ENCODE results near the gene AKAIN1.

AKAIN1 gene

DNA sequence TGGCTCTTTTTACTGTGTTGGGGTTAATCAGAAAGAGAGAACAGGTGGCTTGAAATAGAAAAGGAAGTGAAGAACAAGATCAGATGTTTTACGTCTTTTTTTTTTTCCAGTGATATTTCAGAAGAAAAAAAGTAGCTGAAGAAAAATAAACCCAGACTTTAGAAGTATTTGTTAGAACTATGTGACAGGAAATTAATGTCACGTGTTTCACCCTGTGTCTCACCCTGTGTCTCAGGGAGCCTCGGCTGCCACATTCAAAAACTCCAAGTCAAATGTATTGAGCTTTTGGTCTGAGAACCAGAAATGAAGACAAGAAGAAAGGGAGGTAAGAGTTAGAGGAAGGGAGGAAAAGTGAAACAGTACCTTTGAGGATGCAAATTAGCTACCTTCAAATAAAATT, 38.0 kb downstream of the AKAIN1 start:
- no peak for DNase-seq (ENCODE audit: low spot score)

DNA sequence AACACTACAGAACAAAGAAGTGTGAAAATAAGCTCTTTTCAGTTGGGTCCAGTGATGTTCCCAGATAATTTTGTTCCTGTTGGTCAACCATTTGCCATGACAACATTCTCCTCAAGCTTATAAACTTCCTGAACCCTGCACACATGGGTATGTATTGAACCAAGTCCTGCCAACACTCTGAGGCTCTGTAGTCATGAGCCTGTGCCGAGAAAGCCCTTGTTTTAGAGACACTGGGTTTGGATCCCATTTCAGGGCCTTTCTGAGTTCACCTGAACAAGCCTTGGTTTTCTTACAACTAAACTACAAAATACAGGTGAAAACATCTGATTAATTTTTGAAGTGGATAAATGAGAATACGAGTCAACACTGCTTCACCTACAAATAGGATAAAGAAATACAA, 38.5 kb downstream of the AKAIN1 start:
- DNase-seq (ENCODE audit: low spot score): no peak

DNA sequence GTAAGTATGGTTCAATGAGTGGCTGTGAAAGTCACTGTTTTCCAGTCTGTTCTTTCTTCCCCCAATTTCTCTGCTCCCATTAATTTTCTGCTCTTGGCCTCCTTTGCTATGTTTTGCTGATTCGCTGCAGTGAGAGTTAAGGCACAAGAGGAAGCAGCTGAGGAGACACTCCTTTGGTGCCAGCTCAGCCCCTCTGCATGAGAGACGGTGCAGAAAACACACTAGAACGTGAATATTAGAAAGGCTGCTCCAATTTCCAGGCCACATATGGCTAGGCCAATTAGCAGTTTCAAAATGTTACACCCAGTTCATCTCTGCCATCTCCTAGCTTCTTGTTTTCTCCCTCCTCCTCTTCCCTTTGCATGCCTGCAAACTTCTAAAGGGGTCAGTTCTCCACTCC, 38.9 kb downstream of the AKAIN1 start:
- DNase-seq (ENCODE audit: low spot score): no peak

DNA sequence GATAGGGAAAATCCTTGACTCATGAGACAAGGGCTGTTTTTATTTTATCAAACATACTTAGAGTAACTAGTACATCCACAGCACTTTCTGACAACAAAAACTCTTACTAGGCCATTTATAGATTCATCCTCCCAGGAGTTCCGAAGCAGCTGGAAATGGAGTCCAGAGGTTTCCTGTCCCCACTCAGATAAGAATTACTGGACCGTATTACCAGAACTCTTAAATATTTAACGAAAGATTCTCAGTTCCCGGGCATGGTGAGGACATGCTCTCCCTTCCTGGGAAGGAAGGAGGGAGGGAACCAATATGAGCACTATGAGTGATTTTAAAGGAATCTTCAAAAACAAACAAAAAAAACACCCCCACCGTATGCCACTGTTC, 41.2 kb downstream of the AKAIN1 start:
- DNase-seq (ENCODE audit: low spot score): no peak

DNA sequence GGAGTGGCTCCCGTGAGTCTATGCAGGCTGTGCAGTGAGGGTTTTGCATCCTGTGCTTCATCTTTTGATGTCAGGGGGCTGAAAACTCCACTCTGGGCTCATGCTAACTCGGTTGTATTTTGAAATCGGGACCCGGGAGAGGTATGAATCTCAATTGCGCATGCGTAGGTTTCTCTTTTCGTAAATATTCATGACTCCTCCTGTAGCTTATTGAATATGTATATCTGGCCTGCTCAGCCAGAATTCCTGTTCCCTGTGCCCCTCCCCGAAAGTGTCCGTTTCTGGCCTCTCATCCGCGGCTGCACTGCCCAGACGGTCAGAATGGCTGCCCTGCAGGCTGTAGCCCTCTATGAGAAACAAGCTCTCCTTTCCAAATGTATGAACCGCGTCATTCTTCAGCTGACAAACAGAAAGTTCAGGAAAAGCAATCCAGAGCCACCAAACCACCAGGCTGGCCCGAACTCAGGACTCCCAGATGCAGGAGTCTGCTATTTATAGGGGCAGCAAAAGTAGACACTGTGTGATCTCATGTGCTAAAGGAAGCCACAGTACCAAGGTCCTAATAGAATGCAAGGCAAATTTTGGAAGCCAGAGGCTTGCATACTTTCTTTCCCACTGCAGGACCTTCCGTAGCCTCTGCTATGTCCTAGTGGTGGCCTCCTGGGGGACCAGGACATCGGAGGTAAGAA, 41.7 kb downstream of the AKAIN1 start:
- DNase-seq (ENCODE audit: low spot score): no peak

DNA sequence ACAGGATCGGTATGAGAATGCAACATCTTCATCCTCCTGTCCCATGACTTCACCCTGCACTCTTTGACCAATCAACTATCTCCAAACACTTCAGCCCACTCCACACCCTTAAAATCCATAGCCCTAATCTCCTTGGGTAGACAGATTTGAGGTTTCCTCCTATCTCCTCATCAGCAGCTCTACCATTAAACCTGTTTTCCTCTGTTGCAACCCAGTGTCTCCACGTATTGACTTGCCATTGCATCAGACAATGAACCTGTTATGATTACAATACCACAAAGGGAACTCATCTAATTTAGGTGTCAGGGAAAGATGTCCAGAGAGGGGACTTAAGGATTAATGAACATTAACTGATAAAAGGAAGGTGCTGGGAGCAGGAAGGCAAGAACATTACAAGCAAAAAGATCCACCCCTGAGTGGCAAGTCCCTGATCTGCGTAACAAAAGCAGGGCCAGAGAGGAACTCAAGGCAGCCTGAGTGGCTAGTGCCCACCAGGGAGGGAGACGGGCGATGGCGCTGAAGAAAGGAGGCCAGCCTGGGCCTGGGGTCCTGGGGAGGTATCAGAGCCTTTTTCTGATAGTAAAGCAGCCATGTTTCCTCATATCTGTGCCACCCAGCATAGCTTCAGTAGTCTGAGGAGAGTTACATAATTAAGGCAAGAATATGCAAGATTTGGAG, 44.6 kb downstream of the AKAIN1 start:
- no peak for DNase-seq (ENCODE audit: low spot score)

DNA sequence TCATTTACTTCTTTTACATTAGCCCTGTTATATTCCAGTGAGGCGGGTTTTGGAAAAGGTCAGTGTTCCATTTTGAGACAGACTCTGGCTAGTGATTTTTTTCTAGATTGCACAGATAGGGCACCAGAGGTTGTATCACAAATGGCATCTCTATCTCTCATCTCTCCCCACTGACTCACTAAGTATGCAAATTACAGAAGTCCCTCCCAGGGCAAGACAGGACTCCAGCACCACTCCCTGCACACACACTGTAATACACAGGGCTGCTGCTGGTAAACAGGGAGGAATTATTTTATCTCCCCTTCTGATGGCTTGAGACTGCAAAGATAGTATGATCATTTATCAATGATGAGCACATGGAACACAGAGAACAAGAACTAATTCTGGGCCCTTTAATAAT, 46.2 kb downstream of the AKAIN1 start:
- no peak for DNase-seq (ENCODE audit: low spot score)

DNA sequence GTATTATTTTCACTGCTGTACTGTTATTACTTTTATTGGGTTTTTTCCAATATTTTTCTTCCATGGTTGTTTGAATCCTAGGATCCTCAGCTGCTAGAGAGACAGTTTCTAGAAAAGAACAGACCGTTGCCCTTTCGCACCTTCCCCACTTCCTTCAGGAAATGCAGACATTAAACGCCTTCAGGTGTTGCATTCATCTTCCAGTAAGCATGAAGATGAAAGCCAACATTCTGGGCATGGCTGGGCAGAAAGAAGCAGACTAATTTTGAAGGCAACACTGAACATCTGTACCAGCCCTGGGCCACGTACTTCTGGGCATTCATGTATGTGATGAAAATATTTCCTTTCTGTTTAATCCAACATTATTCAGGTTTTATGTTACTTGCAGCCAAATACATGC, 51.0 kb downstream of the AKAIN1 start:
- no peak for DNase-seq (ENCODE audit: low spot score)

DNA sequence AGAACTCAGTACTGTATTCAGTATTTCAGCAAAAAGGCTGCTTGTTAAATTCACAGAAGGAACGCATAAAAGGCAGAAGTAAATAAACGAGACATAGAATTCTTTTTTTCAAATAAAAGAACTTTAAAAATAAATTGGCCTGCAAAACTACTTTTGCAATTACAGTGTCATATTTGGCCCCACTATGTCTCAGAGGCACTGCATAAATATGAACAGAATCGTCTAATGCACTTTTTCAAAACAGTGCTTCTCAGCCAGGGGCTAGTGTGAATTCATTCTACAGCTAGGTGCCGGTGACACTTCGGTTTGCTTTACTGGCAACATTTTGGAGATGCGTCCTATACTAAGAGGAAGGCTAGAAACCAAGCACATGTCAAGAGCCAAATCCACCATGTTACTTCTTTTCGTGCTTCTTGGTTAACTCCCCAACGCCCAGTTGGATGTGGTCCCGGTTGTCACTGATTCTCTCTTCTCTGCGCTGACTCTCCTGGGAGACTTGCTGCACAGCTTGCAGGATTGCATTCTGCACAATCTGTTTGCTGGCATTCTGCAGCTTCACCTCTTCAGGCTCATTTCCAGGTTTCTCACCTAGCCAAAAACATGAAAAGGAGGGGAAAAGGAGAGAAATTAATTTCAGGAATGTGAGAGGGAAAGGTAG, 51.8 kb downstream of the AKAIN1 start:
- no peak for DNase-seq (ENCODE audit: low spot score)

DNA sequence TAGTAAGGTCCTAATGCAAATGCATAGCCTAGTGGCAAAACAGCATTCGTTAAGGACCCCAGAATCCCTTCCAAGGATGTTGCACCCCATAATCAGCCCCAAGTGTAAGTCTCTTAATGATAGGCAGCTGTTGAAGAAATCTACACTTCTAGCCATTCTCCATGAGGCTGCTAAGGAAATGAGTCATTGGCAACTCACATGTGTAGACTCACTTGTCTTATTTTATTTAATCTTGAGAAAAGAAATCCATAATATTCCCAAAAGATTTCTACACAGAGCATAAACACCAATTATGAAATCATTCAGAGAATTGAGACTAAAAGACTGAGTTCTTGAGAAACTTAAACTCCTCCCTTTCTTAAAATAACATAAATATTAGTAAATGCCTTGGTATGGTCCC, 52.4 kb downstream of the AKAIN1 start:
- no peak for DNase-seq (ENCODE audit: low spot score)

DNA sequence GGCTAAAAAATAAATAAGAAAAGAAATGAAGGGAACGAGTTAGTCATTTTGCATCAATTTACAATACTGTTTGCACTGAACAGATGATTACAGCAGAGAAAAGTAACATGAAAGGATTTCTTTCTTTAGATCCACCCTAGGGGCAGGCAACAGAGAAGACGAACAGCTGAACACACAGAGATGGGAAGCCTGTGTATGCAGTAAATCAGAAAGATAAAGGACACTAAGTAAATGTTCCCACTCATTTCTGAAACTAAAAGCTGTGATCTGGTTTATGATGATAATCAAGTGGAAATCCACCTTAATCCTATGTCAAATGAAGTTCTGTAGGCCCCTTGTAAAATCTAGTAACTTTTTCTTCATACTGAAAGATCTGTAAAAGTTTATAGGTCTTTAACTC, 54.2 kb downstream of the AKAIN1 start:
- no peak for DNase-seq (ENCODE audit: low spot score)

DNA sequence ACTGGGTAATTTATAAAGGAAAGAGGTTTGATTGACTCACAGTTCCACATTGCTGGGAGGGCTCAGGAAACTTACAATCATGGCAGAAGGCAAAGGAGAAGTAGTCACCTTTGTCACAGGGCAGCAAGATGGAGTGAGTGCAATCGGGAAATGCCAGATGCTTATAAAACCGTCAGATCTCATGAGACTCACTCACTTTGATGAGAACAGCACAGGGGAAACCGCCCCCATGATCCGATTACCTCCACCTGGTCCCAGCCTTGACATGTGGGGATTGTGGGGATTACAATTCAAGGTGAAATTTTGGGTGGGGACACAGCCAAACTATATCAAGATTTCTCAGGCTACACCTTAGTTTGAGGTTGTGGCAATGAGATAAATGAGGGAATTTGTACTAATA, 54.9 kb downstream of the AKAIN1 start:
- DNase-seq (ENCODE audit: low spot score): no peak

DNA sequence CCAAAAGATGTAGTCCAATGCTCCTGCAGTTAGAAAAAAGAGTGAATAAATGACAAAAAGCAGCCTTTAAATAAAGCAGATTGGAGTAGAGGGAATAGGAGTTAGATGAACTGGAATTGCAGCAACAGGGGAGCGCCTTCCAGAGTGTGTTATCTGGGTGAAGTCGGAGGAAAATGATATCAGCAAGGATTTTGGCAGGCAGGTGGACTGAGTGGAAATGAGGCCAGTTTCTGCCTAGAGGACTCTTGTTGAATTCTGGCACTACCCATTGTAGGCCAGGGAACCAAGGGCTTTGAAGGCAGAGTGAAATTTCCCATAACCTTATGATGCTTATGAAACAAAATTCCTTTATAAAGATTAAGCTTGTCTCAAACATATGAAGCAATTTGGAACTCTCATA, 59.8 kb downstream of the AKAIN1 start:
- DNase-seq (ENCODE audit: low spot score): no peak

DNA sequence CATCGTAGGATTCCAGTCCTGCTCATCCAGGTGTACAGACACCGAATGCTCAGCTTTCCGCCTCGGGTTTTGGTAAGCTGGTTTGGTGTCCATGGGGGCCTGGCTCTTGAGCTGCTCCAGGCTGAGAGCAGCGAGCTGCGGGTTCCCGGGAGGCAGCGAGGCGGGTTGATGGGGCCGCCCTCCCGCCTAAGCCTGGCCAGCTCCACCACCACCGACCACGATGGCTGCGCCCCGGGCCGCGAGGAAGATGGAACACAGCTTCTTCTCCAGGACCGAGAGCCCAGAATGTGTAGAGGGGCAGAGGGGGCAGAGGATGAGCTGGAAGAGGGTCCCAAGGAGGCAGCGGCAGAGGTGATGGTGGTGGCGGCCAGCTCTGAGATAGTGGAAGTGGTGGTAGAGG, 64.1 kb downstream of the AKAIN1 start:
- DNase-seq (ENCODE audit: low spot score): no peak

DNA sequence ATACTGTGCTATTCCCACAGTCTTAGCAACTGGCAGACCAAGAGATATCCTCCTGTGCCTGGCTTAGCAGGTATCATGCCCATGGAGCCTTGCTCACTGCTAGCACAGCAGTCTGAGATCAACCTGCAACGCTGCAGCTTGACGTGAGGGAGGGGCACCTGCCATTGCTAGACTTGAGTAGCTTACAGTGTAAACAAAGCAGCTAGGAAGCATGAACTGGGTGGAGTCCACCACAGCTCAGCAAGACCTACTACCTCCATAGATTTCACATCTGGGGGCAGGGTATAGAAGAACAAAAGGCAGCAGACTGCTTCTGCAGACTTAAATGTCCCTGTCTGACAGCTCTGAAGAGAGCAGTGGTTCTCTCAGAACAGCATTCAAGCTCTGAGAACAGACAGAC, 74.8 kb downstream of the AKAIN1 start:
- no peak for DNase-seq (ENCODE audit: low spot score)

DNA sequence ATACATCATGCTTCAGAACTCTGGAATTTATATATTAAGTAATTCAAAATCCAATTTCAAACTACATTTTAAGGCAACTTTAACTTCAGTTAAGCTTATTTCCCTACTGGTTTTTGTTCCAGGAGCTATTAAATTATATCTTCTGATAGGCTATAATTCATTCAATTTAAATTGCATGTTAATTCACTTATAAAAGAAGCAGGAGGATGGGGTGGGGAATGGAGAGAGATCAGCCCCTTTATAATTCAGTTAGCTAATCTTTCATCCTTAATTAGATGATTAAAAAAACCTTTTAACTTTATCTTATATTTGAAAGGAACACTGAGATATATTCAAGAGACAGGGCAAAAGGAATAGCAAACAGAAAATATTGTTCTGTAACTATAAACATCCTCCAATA, 86.8 kb downstream of the AKAIN1 start:
- no peak for DNase-seq (ENCODE audit: low spot score)

DNA sequence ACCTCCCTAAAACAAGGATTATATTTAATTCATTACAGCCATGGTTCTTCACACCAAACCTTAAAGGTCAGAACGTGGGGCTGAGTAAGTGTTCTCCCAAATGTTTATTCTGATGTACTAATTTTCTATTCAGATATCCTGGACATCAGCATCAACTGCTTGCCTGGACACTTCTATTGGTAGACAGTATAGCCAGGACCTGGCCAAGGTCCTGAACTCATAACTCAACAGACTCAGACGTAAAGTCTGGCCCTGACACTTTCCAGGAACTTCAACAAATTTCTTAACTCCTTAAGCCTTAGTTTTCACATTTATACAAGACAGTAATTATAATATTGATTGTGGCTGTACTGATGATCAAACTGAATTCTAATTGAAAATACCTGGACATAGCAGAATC, 89.1 kb downstream of the AKAIN1 start:
- no peak for DNase-seq (ENCODE audit: low spot score)

DNA sequence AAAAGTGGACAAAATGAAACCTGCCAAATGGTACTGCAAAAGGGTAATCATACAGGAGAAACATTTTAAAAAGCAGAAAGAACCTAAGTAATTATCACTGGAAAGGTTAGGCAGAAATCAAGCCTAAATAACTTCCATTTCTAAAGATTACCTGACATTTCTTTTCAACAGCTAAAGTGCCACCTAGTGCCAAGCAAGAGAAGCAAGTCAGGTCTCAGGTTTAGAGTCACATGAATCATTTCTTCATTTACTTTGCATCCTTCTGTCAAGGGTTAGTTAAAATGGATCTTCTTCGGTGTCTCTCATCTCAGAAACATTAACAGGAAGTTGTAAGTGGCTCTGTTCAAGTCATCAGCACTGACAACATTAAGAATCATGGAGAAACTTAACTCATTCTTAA, 90.3 kb downstream of the AKAIN1 start:
- DNase-seq (ENCODE audit: low spot score): no peak

DNA sequence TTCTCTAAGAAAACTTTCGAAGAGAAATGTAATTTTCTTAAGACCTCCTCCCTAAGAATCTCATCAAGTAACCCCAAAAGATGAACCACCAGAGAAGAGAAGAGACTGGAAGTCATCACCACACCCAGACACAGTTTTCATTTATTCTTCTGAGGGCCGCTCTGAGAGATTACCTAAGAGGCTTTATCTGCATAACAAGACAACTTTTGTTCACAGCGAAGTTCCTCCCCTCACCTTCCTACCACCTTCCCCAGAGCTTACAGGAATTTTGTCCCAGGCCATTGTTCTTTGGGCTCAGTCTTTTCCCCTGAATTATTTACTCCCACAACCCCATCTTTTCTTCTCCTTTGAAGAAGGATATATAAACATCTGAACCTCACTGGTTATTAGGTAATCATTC, 92.8 kb downstream of the AKAIN1 start:
- no peak for DNase-seq (ENCODE audit: low spot score)

DNA sequence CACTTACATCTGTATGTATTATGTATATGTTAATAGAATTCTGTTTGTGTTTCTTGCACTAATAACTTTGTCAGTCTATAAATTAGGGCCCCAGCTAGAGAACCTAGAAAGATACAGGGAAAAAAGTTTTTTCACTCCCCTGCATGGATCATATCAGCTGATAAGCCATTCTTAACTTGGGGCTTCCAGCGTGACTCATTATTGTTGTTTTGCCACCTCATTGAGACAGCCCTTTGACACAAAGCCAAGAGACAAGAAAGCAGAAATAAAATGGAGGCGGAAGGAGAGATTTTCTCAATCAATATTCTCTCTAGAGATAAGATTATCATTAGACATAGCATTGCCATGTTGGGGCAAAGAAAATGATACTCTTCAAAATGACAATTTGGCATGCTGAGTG, 93.4 kb downstream of the AKAIN1 start:
- no peak for DNase-seq (ENCODE audit: low spot score)

DNA sequence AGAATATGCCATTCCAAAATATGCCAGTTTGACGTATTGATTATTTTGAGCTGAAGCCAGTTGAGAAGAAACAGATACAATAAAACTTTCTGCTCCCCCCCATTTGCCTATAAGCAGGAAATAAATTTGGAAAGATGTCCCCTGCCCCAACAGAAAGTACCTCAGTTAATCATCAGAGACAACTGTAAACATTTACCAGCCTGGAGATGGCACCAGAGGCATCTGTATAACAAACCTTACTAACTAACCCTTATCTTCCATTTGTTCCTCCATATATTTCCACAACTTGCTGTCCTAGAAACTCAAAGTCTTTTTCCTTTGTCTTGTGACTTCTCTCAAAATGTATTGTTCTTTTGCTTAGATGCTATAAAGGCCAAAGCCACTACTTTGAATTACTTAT, 93.8 kb downstream of the AKAIN1 start:
- no peak for DNase-seq (ENCODE audit: low spot score)

DNA sequence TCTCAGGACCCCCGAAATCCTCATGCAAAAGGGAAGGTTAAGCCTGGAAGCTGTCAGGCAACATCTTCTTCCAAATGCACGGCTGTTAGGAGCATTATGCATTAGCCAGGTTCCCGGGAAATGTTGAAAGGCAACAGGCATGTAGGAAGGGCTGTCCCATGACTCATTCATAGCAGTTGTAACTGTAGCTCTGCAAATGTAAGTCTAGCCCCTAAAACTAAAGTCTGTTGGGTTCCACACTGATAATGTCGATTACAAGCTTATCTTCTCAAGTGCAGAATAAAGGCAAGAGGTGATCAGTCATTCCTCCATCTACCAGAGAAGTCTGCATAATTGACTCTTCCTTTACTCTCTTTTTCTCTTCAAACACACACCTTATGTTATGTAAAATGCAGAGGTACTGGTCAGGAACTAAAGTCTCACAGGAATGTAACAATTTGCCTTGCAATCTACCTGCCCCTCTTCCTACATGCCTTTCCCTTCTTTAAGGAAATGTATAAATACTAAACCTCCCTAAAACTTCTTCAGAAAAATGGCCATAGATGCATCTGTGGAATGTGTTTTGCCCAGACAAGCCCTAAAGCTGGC, 99.8 kb downstream of the AKAIN1 start:
- no peak for DNase-seq (ENCODE audit: low spot score)

DNA sequence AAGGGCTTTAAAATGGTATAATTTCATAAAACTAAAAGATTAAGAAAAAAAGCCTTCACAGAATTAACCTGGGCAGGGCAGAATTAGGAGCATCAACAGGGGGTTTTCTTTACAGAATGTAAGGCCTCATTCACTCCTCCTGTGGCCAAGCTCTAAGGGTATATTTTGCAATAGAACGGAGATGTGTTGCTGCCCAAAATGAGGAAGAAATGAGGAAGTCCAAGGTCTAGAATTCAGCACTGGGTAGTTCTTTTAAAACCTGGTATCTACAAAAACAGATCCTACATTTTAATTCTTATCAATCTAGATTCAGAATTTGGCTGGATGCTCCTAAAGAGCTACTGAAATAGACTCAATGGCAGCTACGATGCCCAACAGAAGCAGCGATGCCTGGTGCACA, 101.8 kb downstream of the AKAIN1 start:
- DNase-seq (ENCODE audit: low spot score): no peak
